Activated CD4-positive, alpha-beta T cell treated with anti-CD3 and anti-CD28 coated beads for 36 hours (primary cell): Measurements from ENCODE around the gene HS3ST3A1. TPM values are rescaled to one million over a fixed set of nuclear protein-coding genes. Genes with fewer than 3 reads are reported as not detected.
A peak's percentile ranks its signal among the peaks of the same experiment; 100 is the strongest.

Experiments used
- ATAC-seq: fragments of 200-7000 bp; cut with Tn5 transposase; one replicate; pipeline ENCODE4 v1.10.0; 2021; ENCODE audit warnings: mild to moderate bottlenecking, moderate library complexity
- CTCF ChIA-PET: fragments of 350-600 bp; sonication (Branson Sonifier 250); formaldehyde crosslinking; loops from one replicate; lab custom pipeline; 2021; ENCODE audit warnings: antibody characterized with exemption; lab: Charles Lee
- POLR2A ChIA-PET: fragments of 350-600 bp; sonication (Branson Sonifier 250); formaldehyde crosslinking; loops from one replicate; lab custom pipeline; 2021; ENCODE audit warnings: antibody characterized with exemption, inconsistent platforms; lab: Charles Lee
- DNase-seq: peaks from one replicate; pipeline ENCODE4 v3.0.0-alpha.2; 2020
- H3K27ac Mint-ChIP-seq: one replicate; pipeline ENCODE4 v1.8.0; 2021; ENCODE audit warnings: mixed read lengths
- H3K27me3 Mint-ChIP-seq: one replicate; pipeline ENCODE4 v1.8.0; 2021; ENCODE audit warnings: mixed read lengths
- H3K36me3 Mint-ChIP-seq: one replicate; pipeline ENCODE4 v1.8.0; 2021; ENCODE audit warnings: low read depth, mixed read lengths
- H3K4me1 Mint-ChIP-seq: one replicate; pipeline ENCODE4 v1.8.0; 2021; ENCODE audit warnings: mixed read lengths
- H3K4me3 Mint-ChIP-seq: one replicate; pipeline ENCODE4 v1.8.0; 2021; ENCODE audit warnings: mild to moderate bottlenecking, moderate library complexity, mixed read lengths
- H3K9me3 Mint-ChIP-seq: one replicate; pipeline ENCODE4 v1.8.0; 2021; ENCODE audit warnings: low read depth, mixed read lengths
- intact Hi-C, 2 experiments: fragments of 100-400 bp; cut with DNase I in 1 of 2; cut with micrococcal nuclease in 1 of 2; formaldehyde crosslinking; loops; one replicate each; pipeline versions ENCODE4 v1.14.2 to v1.15.1; 2022 to 2024; cut with DNase I, micrococcal nuclease
- total RNA-seq, 2 experiments: library from RNA; stranded (reverse); gene quantifications; one replicate each; pipeline ENCODE4 v1.2.3, GENCODE V29; 2021

The HS3ST3A1 gene
- total RNA-seq: under 1 TPM; 0.27 to 0.56 TPM

GRCh38 chr17:13601776-13602551, at the start of gene HS3ST3A1:
TSS of gene HS3ST3A1 (minus strand) at chr17:13601929. CDS start at chr17:13601129, 800 bp downstream.
- Mint-ChIP-seq H3K27ac (no peak within 1 kb of the TSS), H3K9me3 (no peaks in the 10 kb centered on the region), H3K4me3 (peak within 1 kb of the TSS; percentile 52), H3K36me3 (no peaks in the 10 kb centered on the region), H3K4me1 (peaks cover 10% of the 10 kb centered on the region), H3K27me3 (peaks cover 48% of the 10 kb centered on the region)
- intact Hi-C loops: no loop called here
- CTCF ChIA-PET: no interaction called here
- POLR2A ChIA-PET: no interaction called here
- DNase-seq: peak; percentile 7
- peak; percentile 47 for ATAC-seq

GRCh38 chr17:13650096-13650675, 48.5 kb upstream of the HS3ST3A1 start:
- ATAC-seq (no peak), DNase-seq (no peak)
- peaks cover 7% of the 10 kb centered on the region for H3K27me3 Mint-ChIP-seq
- H3K9me3 Mint-ChIP-seq: no peaks in the 10 kb centered on the region
- H3K36me3 Mint-ChIP-seq: no peaks in the 10 kb centered on the region
- intact Hi-C loops: no loop called here
- CTCF ChIA-PET: no interaction called here
- no peak overlapping the region for H3K27ac Mint-ChIP-seq
- POLR2A ChIA-PET: no interaction called here
- H3K4me1 Mint-ChIP-seq: no peaks in the 10 kb centered on the region
- no peak overlapping the region for H3K4me3 Mint-ChIP-seq

- Mint-ChIP-seq H3K4me3 (no peak overlapping the region), H3K27ac (no peak overlapping the region), H3K36me3 (no peaks in the 10 kb centered on the region), H3K27me3 (peaks cover 4% of the 10 kb centered on the region), H3K4me1 (no peaks in the 10 kb centered on the region), H3K9me3 (no peaks in the 10 kb centered on the region)
- DNase-seq (no peak), ATAC-seq (no peak)
- intact Hi-C loops: no loop called here
- ChIA-PET CTCF (no interaction called here), POLR2A (no interaction called here)
These were observed 45.9 kb upstream of the HS3ST3A1 start for GRCh38 chr17:13647543-13648021.

GRCh38 chr17:13646969-13647542, 45.3 kb upstream of the HS3ST3A1 start:
- no peaks in the 10 kb centered on the region for H3K36me3 Mint-ChIP-seq
- H3K27me3 Mint-ChIP-seq: peaks cover 4% of the 10 kb centered on the region
- DNase-seq (no peak), ATAC-seq (no peak)
- intact Hi-C loops: no loop called here
- no peak overlapping the region for H3K4me3 Mint-ChIP-seq
- H3K9me3 Mint-ChIP-seq: no peaks in the 10 kb centered on the region
- CTCF ChIA-PET: no interaction called here
- POLR2A ChIA-PET: no interaction called here
- H3K4me1 Mint-ChIP-seq: no peaks in the 10 kb centered on the region
- no peak overlapping the region for H3K27ac Mint-ChIP-seq

GRCh38 chr17:13646411-13646810, 44.7 kb upstream of the HS3ST3A1 start:
- ChIA-PET POLR2A (no interaction called here), CTCF (no interaction called here)
- Mint-ChIP-seq H3K4me1 (no peaks in the 10 kb centered on the region), H3K36me3 (no peaks in the 10 kb centered on the region), H3K27ac (no peak overlapping the region), H3K9me3 (no peaks in the 10 kb centered on the region), H3K27me3 (peaks cover 4% of the 10 kb centered on the region), H3K4me3 (no peak overlapping the region)
- ATAC-seq (no peak), DNase-seq (no peak)
- intact Hi-C loops: no loop called here

- POLR2A ChIA-PET: no interaction called here
- no peak for ATAC-seq
- Mint-ChIP-seq H3K4me3 (no peak overlapping the region), H3K9me3 (no peaks in the 10 kb centered on the region), H3K4me1 (peaks cover 2% of the 10 kb centered on the region), H3K36me3 (no peaks in the 10 kb centered on the region), H3K27me3 (peaks cover 4% of the 10 kb centered on the region), H3K27ac (no peak overlapping the region)
- no peak for DNase-seq
- intact Hi-C loops: no loop called here
- CTCF ChIA-PET: interaction anchor here (0.8 kb wide), 1 partner anchor 26 kb away, joined by 3 read pairs; no protein-coding TSS in a partner anchor
These were observed 41.5 kb upstream of the HS3ST3A1 start for GRCh38 chr17:13643180-13643579.

GRCh38 chr17:13642188-13642587, 40.5 kb upstream of the HS3ST3A1 start:
- H3K27me3 Mint-ChIP-seq: peaks cover 4% of the 10 kb centered on the region
- no peak overlapping the region for H3K27ac Mint-ChIP-seq
- H3K4me1 Mint-ChIP-seq: peaks cover 2% of the 10 kb centered on the region
- no peak overlapping the region for H3K4me3 Mint-ChIP-seq
- ATAC-seq (no peak), DNase-seq (no peak)
- POLR2A ChIA-PET: no interaction called here
- intact Hi-C loops: no loop called here
- CTCF ChIA-PET: no interaction called here
- H3K9me3 Mint-ChIP-seq: no peaks in the 10 kb centered on the region
- H3K36me3 Mint-ChIP-seq: no peaks in the 10 kb centered on the region

GRCh38 chr17:13640551-13640950, 38.8 kb upstream of the HS3ST3A1 start:
- Mint-ChIP-seq H3K27ac (no peak overlapping the region), H3K4me1 (peaks cover 2% of the 10 kb centered on the region), H3K4me3 (no peak overlapping the region), H3K9me3 (no peaks in the 10 kb centered on the region), H3K36me3 (no peaks in the 10 kb centered on the region), H3K27me3 (peaks cover 3% of the 10 kb centered on the region)
- ChIA-PET POLR2A (interaction anchor here (0.6 kb wide), 1 partner anchor 683 kb away, joined by 3 read pairs; no protein-coding TSS in a partner anchor), CTCF (interaction anchor here (0.5 to 0.7 kb wide), 2 partner anchors 193 to 1528 kb away, joined by 3 to 4 read pairs; no protein-coding TSS in a partner anchor)
- no peak for DNase-seq
- intact Hi-C loops: no loop called here
- no peak for ATAC-seq

- H3K4me3 Mint-ChIP-seq: no peak overlapping the region
- H3K4me1 Mint-ChIP-seq: peaks cover 2% of the 10 kb centered on the region
- POLR2A ChIA-PET: no interaction called here
- CTCF ChIA-PET: interaction anchor here (0.6 kb wide), 1 partner anchor 277 kb away, joined by 3 read pairs; no protein-coding TSS in a partner anchor
- H3K9me3 Mint-ChIP-seq: no peaks in the 10 kb centered on the region
- ATAC-seq (no peak), DNase-seq (peak; percentile 41)
- intact Hi-C loops: no loop called here
- H3K36me3 Mint-ChIP-seq: no peaks in the 10 kb centered on the region
- H3K27ac Mint-ChIP-seq: no peak overlapping the region
- H3K27me3 Mint-ChIP-seq: peaks cover 4% of the 10 kb centered on the region
These were observed 37.2 kb upstream of the HS3ST3A1 start for GRCh38 chr17:13638855-13639458.

GRCh38 chr17:13636951-13637350, 35.2 kb upstream of the HS3ST3A1 start:
- DNase-seq: no peak
- CTCF ChIA-PET: no interaction called here
- intact Hi-C loops: no loop called here
- H3K4me3 Mint-ChIP-seq: no peak overlapping the region
- H3K9me3 Mint-ChIP-seq: no peaks in the 10 kb centered on the region
- peaks cover 6% of the 10 kb centered on the region for H3K27me3 Mint-ChIP-seq
- no peaks in the 10 kb centered on the region for H3K36me3 Mint-ChIP-seq
- no peak for ATAC-seq
- H3K4me1 Mint-ChIP-seq: peaks cover 2% of the 10 kb centered on the region
- POLR2A ChIA-PET: no interaction called here
- no peak overlapping the region for H3K27ac Mint-ChIP-seq

GRCh38 chr17:13635951-13636350, 34.2 kb upstream of the HS3ST3A1 start:
- DNase-seq (no peak), ATAC-seq (no peak)
- Mint-ChIP-seq H3K9me3 (no peaks in the 10 kb centered on the region), H3K27ac (no peak overlapping the region), H3K4me1 (peaks cover 2% of the 10 kb centered on the region), H3K4me3 (no peak overlapping the region), H3K27me3 (peaks cover 6% of the 10 kb centered on the region), H3K36me3 (no peaks in the 10 kb centered on the region)
- intact Hi-C loops: no loop called here
- CTCF ChIA-PET: no interaction called here
- POLR2A ChIA-PET: no interaction called here
